Inflammatory macrophage (primary cell): ENCODE measurements around the gene P2RX2.

ENCODE experiments used
- DNase-seq, 2 donors: peaks; one replicate each; pipeline ENCODE4 v3.0.0-alpha.2; 2020 to 2022

Gene P2RX2

DNA sequence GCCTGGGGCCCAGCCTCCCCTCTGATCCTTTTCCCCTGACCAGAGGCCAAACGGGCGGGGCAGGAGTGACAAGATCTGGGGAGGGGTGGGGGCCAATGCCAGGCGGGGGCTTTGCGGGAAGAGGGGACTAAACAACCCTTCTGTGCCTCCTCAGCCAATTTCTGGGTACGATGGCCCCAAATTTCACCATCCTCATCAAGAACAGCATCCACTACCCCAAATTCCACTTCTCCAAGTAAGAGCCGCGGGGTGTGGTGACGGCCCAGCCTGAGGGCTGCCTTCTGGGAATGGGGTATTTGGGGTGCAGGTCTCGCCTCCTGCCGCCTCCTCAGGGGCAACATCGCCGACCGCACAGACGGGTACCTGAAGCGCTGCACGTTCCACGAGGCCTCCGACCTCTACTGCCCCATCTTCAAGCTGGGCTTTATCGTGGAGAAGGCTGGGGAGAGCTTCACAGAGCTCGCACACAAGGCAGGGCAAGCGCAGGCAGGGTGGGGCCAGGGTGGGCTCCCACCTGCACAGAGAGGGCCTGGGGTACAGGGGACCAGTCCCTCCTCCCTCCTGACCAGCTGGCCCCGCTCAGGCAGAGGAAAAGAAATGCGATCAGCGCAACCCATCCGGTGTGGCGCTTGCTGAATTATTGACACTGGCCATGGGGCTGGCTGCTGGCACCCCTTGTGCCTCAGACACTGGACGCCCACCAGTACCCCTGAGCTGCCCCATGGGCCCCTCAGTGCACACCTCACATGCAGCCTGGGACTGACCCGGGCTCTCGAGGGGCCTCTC, 1.7 kb downstream of the P2RX2 start:
- DNase-seq = no peak

DNA sequence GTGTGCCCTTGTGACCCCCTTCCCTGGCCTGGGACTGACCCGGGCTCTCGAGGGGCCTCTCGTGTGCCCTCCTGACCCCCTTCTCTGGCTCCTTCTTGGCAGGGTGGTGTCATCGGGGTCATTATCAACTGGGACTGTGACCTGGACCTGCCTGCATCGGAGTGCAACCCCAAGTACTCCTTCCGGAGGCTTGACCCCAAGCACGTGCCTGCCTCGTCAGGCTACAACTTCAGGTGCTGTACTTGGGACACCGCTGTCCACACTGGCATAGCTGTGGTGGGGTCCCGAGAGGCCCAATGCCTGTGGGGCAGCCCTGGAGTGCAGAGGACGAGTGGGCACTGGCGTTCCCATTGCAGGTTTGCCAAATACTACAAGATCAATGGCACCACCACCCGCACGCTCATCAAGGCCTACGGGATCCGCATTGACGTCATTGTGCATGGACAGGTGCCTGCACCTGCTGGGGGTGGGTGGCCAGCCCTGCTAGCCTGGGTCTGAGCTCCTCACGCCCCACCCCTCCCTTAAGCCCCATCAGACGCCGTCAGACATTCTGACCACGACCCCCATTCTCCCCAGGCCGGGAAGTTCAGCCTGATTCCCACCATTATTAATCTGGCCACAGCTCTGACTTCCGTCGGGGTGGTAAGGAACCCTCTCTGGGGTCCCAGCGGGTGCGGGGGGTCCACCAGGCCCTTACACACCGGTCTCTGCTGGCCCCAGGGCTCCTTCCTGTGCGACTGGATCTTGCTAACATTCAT, 2.5 kb downstream of the P2RX2 start:
- DNase-seq = no peak

DNA sequence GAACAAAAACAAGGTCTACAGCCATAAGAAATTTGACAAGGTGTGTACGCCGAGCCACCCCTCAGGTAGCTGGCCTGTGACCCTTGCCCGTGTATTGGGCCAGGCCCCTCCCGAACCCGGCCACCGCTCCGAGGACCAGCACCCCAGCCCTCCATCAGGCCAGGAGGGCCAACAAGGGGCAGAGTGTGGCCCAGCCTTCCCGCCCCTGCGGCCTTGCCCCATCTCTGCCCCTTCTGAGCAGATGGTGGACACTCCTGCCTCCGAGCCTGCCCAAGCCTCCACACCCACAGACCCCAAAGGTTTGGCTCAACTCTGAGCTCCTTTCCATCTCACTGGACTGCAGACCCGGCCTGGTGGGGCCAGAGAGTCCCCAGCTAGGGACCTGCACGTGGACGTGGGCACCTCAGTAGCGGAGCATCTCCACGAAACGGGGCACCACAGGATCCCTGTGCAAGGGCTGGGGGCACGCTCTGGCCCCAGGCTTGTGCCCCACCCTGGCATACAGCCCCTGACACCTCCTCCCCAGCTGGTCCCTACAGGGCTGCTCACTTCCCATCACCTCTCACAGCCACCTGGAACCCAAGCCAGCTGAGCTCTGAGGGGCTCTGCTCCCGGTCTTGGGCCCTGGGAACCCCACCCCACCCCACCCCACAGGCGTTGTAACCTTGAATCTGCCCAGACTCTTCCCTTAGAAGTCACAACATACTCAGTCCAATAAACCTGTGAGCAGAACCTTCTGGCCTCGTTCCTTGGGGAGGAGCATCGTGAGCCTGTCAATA, 3.3 kb downstream of the P2RX2 start:
- DNase-seq = no peak

DNA sequence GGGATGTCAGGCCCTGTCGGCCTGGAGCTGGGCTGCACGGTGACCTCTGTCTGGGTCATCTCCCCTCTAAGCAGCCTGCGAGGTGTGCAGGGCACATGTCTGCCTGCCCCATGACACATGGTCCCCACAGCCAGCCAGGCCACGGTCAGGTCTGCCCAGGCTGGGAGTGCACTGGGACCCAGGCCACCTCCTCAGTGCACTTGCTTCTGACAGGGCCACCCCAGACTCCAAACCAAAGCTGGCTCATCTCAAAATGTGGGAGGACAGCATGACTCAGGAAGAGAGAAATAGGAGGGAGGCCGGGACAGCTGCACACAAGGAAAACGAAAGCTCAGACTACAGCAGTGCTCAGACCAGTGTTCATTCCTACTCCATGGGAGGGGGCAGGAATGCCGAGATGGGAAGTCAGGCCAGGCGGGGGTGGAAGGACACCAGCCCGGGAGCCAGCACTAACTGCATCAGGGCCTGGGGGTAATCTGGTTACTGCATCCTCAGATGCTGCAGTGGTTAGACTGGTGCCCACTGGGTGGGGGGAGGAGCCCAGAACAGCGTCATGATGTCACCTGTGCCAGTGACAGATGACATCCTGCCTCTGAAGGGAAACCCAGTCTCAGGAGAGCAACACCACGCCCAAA, 4.0 kb downstream of the P2RX2 start:
- DNase-seq = no peak

DNA sequence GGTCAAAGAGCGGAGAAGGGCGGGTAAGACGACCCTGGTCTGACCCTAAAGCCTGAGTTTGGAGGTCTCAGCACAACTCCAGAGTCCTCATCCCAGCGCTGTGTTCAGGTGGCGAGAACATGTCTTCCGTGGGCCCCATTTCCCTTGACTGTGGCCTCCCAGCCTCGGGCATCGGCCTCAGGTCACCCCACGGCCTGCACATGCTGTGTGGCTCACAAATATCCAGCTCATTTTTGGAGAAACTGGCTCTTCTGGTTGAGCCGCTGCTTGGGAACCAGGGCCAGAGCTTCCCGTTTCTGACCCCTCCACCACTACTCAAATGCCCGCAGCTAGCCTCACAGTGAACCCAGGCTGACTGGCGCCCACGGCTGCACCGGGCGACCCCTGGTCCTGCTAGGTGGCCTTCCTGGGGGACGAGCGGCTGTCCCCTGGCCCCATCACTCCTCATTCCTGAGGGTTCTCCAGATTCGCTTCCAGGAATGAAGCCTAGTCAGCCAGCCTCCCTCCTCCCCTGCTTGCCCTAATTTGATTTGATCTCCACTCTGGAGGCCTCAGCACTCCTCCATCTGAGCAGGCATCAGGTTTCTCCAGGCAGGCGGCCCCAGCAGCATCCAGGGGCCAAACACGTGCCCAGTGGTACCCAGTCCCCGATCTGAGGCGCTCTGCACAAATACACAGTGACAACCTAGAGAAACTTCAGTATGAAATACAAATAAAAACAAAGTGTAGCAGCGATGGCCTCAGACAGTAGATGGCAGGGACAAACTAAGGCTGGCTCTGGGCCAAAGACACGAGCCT, 4.7 kb downstream of the P2RX2 start:
- no peak for DNase-seq

DNA sequence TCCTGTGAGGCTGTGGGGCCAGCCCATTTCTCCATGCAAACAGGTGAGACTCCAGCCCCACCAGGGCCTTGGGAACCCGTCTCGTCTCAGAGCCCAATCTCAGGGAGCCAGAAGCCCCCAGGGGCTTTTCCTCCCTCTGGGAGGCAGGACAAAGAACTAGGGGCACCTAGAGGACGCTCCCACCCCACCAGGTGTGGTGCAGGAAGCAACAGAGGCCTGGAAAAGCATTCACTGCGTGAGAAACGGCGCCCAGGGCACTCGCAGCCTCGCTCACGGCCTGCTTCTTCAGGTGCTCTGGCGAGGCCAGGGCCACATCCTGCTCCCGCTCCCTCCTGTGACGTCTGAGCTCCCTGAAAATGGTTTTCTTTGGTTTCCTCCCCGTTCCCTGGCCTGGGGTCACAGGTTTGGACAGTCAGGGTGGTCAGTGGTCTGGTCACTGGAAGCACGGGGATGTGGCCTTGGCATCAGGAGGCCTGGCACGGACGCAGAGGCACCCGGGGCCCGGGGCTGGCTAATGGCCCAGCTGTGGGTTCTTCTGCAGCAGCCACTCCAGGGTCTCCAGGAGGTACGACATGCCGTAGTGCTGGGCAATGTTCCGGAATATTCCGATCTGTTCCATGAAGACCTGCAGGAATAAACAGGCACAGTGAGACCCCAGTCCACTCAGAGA, 5.7 kb downstream of the P2RX2 start:
- no peak for DNase-seq

DNA sequence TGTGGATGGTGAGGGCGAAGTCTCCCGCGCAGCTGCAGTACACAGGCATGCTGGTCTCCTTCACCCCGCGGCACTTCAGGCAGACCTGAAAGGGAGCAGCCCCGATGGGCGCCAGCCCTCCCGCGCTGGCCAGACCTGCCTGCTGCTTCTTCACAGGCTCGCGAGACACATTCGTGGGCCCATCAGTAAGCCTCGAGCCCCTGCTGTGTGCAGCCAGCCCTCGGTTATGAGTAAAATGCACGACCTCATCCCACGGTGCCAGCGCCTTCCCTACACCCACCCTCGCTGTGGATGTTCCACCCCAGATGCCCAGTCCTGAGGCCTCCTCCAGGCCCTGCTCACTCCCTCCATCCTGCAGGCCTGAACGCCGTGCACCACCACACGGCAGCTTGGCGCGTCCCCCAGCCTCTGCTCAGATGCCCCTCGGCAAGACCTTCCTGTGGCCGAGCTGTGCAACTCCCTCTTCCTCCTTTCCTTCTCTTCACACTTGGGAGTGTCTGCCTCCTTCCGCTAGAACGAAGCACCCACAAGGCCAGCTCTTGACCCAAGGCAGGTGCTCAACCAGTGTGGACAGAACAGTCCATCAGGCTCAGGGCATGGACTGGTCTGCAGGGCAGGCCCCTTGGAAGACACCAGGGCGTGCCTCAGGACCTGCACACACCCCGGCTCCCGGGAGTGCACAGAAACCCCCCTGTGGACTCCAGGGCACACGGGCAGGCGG, 6.5 kb downstream of the P2RX2 start:
- no peak for DNase-seq

DNA sequence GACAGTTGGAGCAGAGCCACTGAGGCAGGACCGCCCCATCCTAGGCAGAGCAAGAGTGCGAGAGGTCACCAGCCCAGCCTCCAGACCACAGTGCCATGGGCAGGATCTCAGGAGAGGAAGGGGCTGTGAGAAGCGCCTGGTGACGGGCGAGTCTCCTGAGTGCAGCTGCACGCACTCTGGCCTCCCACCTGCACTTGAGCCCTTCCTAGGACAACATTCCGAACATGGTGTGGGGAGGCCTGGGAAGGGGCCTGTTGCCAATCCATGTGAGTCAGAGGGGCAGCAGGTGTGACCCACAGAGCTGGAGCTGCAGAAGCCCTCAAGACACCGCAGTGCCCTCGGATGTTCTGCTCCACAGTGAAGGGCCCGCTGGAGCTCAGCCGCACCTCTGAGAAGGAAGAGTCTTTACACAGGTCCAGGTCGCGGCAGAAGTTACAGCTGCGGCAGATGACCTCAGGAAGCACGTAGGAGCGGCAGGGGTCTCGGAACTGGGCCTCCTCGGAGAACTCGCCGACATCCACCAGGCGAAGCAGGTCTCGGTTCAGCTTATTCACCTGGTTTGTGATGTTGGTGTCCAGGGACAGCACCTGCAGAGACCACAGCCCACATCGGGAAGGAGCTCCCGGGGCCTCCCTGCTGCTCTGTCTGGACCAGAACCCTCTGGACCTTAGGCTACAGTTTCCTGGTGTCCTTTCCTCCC, 7.3 kb downstream of the P2RX2 start:
- DNase-seq = no peak

DNA sequence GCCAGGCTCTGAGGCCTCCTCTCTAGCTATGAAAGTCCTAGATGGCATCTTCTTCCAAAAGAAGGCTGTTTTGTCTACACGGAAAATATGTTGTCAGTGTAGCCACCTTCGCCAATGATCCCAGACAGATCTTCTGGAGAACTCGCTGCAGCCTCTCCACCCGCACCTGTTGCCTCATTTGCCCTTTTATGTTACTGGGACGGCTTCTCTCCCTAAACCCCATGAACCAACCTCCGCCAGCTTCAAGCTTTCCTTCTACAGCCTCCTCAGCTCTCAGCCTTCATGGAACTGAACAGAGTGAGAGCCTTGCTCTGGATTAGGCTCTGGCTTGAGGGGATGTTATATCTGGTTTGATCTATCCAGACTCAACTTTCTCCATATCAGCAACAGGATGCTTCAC, 10.8 kb downstream of the P2RX2 start:
- no peak for DNase-seq

DNA sequence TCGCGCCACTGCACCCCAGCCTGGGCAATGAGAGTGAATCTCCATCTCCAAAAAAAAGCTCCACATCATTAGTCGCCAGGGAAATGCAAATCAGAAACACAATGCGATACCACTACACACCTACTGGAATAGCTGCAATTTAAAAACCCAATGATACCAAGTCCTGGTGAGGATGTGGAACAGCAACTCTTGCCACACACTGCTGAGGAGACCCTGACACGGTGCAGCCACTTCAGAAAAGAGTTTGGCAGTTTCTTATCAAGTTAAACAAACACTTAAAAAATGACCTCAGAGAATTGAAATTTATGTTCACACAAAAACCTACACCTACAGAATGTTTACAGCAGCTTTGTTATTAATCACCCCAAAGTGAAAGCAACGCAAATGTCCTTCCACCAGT, 12.1 kb downstream of the P2RX2 start:
- DNase-seq = no peak

DNA sequence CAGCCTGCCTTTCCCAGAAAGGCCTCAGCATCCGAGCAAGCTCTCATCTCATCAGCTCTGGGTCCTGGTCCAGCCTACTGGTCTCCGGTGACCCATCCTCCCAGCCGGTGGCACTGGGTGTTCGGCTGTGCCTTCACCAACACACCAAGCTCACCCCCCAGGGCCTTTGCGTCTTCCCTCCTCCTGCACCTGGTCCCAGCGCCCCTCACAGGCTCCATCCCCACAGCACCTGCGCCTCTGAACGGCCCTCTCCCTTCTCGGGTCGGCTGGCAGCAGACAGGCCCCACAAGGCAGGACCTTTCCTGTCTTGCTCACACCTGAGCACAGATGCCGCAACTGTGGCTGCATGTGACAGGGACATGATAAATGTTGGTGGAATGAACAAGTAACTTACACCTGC, 13.1 kb downstream of the P2RX2 start:
- DNase-seq = no peak

DNA sequence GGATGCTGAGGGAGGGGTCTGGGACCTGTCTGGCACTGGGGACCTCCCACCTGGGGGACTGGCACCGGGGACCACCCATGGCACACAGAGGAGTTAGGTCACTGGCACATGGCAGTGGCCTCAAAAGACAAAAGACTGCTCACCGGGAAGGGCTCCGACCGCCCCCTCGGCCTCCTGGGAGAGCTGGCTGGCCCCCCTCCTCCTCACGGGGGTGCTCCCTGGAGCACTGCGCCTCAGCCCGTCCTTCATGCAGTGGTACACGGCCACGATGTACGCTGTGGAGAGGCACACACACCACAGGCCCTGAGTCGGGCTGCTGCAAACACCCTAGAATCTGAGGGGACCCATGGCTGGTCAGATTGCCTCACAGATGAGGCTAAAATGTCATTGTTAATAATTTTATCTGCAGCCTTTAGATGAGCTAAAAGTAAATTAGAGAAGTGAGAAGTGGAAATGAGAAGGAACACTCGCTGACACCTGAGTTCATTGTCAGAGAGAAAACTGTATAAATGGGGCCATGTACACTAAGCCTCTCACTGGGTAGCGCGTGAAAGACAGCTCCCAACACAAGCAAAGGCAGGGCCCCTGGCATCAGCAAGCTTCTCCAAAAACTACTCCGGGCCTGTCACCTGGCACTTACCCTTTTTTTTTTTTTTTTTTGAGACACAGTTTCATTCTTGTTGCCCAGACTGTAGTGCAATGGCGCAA, 14.1 kb downstream of the P2RX2 start:
- no peak for DNase-seq

DNA sequence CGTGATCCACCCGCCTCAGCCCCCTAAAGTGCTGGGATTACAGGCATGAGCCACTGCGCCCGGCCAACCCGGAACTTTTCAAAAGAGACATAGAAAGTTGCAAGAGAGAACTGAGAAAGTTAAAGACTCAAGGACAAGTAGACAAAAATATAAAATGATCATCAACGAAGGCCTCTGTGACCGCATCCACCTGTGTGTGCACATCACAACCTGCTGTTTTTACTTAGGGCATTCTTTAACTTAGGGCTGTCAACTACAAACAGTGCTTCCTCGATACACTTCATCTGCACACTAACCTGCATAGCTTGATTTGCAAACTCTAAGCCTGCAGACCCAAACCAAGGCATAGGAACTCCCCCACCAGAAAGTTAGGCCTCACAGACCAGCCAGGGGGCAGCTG, 14.8 kb downstream of the P2RX2 start:
- DNase-seq = no peak

DNA sequence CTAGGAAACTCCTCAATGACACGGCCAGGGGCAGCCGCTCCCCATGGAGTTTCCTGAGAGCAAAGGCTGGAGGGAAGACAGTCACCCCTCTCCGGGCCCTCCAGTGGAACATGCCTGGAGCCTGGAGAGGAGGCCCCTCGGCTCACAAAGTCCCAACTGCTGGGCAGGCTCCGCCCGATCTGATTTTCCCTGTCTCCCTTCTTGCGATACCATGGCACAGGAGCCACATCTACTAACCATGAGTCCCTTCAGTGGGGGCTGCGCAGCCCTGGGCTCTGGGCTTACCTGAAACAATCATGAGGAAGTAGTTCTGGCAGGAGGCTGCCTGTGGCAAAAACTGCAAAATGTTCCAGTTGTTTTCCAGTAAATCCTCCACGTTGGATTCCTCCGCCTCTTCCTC, 15.3 kb downstream of the P2RX2 start:
- DNase-seq = no peak

DNA sequence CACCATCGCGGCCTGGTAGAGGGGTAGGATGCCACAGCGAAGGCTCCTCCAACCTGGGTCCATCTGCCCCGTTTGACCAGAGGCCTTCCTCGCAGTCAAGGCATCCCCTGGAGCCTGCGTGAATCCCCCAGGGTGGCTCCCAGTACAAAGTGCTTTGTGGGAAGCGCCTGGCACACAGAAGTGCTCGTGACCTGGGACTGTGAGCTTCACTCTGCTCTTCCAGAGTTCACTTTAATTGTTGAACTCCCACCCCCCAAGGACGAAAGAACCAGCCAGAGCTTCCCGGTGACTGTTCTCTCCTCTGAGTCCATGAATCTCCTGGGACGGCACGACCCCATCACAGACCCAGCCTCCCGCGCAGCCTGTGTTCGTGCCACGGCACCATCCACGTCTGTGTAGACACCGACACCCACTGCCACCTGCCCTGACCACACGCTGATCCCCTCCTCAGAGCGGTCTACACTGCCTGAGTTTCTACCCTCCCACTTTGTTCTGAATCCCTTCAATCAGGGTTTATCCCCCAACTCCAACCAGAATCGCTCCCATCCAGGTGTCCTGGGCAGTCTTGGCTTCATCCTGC, 15.9 kb downstream of the P2RX2 start:
- DNase-seq = no peak

DNA sequence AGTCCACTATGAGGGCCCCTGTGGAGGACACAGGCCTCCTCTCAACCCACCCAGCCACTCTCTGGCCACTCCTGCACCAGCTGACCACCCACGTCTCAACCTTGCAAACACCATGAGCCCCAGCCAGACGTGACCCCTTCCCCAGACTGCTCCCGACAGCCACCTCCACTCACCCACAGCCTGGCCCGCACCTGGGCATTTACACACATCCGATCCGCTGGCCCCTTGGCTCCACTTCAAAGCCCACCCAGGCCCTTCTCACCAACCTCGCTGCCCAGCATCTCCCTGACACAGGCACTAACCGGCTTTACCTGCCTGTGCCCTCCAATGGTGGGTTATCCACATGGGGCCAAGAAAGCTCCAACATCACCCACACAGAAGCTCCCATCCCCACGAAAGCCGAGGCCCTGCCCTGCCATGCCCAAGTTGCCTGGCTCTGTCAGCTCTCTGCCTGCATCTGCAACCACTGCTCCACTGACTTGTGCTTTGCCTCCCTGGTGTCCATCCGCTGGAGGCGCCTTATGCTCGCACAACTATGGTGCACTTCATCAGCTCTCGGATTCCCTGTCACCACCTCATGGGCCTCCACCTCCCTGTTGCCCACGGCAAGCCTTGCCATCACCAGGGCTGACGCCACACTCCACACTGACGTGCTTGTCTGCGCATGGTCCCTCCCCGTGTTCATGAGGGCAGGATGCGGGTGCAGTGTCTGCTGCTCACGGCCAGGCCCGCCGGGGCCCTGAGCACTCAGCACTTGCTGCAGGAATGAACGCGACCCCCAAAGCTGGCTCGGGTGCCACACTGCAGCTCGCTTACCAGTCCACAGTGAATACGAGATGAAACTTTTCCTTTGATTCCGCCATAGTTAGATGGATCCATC, 16.7 kb downstream of the P2RX2 start:
- DNase-seq = no peak

DNA sequence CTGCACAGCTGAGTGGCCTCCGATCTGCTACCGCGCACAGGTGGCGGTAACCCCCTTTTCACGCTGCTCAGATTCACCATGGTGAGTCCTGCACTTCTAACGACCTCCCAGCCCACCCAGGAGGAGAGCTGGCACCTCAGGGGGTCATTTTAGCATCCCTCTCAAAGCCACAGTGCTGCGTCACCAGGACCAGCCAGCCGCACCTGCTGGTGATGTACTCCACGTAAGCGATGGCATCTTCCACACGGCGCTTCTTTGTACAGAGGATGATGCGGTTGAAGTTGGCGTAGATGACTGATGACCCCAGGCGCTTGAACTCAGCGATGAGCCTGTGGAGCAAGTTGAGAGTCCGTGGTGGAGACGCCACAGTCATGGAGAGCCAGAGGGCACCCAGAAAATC, 19.2 kb downstream of the P2RX2 start:
- DNase-seq = no peak
